ENCODE results near the gene ATP2A3. TPM values are rescaled to one million over a fixed set of nuclear protein-coding genes. Genes with fewer than 3 reads are reported as not detected.
A peak's percentile ranks its signal among the peaks of the same experiment; 100 is the strongest.

ATP2A3 gene
- total and polyA plus RNA-seq, 2 experiments from 2014 or later = 4.2 to 6.9 TPM

GRCh38 chr17:4003501-4004421 is 39.5 kb upstream of the ATP2A3 start:
- H3K4me1 ChIP-seq (ENCODE audit: low read depth) = peaks cover 29% of the 10 kb centered on the region
- TF ChIP-seq CTCF (IDR thresholded peaks at IDR 0.05; ENCODE audit: low read depth, low read length) = no peak
- no peaks in the 10 kb centered on the region for H3K36me3 ChIP-seq
- no peak overlapping the region for H3K4me3 ChIP-seq
- H3K27ac ChIP-seq = no peak overlapping the region
- no peaks in the 10 kb centered on the region for H3K27me3 ChIP-seq
- no peak for DNase-seq (ENCODE audit: low read depth in 1 of 2, low spot score in 1 of 2)
- no peaks in the 10 kb centered on the region for H3K9me3 ChIP-seq (ENCODE audit: low read depth)

DNA sequence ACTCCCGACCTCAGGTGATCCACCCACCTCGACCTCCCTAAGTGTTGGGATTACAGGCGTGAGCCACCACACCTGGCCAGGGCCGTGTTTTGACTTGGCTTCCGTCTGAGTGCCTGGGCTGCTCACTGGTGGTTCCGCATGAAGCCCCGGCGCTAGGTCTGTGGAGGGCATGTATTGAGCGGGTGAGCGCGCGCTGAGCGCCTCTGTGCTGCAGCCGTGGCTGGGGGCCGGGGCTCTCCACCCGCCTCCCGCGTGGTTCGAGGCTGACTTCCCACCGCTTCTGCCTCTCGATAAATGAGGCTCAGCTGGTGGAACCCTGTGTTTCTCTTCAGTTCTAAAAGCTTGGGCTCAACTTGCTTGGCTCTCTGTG is 38.9 kb upstream of the ATP2A3 start:
- no peak overlapping the region for H3K4me3 ChIP-seq
- no peak overlapping the region for H3K27ac ChIP-seq
- DNase-seq (ENCODE audit: low read depth in 1 of 2, low spot score in 1 of 2) = no peak
- peaks cover 27% of the 10 kb centered on the region for H3K4me1 ChIP-seq (ENCODE audit: low read depth)
- H3K27me3 ChIP-seq = no peaks in the 10 kb centered on the region
- no peaks in the 10 kb centered on the region for H3K9me3 ChIP-seq (ENCODE audit: low read depth)
- no peak for TF ChIP-seq CTCF (IDR thresholded peaks at IDR 0.05; ENCODE audit: low read depth, low read length)
- H3K36me3 ChIP-seq = no peaks in the 10 kb centered on the region

GRCh38 chr17:4001048-4001590 is 36.9 kb upstream of the ATP2A3 start:
- H3K27me3 ChIP-seq = no peaks in the 10 kb centered on the region
- H3K36me3 ChIP-seq = no peaks in the 10 kb centered on the region
- peak in 1 of 2 donors; percentile 50 for DNase-seq (ENCODE audit: low read depth in 1 of 2, low spot score in 1 of 2)
- no peak overlapping the region for H3K4me3 ChIP-seq
- no peaks in the 10 kb centered on the region for H3K9me3 ChIP-seq (ENCODE audit: low read depth)
- H3K27ac ChIP-seq = no peak overlapping the region
- peaks cover 7% of the 10 kb centered on the region for H3K4me1 ChIP-seq (ENCODE audit: low read depth)
- TF ChIP-seq CTCF (IDR thresholded peaks at IDR 0.05; ENCODE audit: low read depth, low read length) = no peak

DNA sequence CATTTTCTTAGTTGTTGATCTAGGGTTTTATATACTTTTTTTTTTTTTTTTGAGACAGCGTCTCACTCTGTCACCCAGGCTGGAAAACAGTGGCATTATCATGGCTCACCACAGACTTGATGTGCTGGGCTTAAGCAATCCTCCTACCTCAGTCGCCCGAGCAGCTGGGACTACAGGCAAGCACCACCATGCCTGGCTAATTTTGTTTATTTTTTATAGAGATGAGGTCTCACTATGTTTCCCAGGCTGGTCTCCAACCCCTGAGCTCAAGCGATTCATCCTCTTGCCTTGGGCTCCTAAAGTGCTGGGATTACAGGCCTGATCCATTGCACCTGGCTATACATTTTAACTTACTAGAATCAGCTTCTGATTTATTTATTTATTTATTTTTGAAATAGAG is 34.2 kb upstream of the ATP2A3 start:
- TF ChIP-seq CTCF (IDR thresholded peaks at IDR 0.05; ENCODE audit: low read depth, low read length) = no peak
- no peak for DNase-seq (ENCODE audit: low read depth in 1 of 2, low spot score in 1 of 2)

GRCh38 chr17:3995067-3995466 is 30.8 kb upstream of the ATP2A3 start:
- Histone ChIP-seq H3K27me3 (no peaks in the 10 kb centered on the region), H3K4me1 (ENCODE audit: low read depth) (no peaks in the 10 kb centered on the region), H3K4me3 (no peak overlapping the region), H3K9me3 (ENCODE audit: low read depth) (no peaks in the 10 kb centered on the region), H3K36me3 (no peaks in the 10 kb centered on the region), H3K27ac (no peak overlapping the region)
- TF ChIP-seq CTCF (IDR thresholded peaks at IDR 0.05; ENCODE audit: low read depth, low read length) = no peak
- no peak for DNase-seq (ENCODE audit: low read depth in 1 of 2, low spot score in 1 of 2)

More for the DNA sequence above, 34.2 kb upstream of the ATP2A3 start:
- Histone ChIP-seq H3K4me1 (ENCODE audit: low read depth) (peaks cover 2% of the 10 kb centered on the region), H3K27me3 (no peaks in the 10 kb centered on the region), H3K4me3 (no peak overlapping the region), H3K9me3 (ENCODE audit: low read depth) (no peaks in the 10 kb centered on the region), H3K36me3 (no peaks in the 10 kb centered on the region), H3K27ac (no peak overlapping the region)
